Choroid plexus epithelial cell (primary cell): ENCODE results near the gene CCR8.
"Not testable (repeated sequence)": the region's sequence is repeated elsewhere in the genome, so short reads cannot be mapped to it uniquely, and the experiment has no call there.

ENCODE experiments used
- DNase-seq: peaks from one replicate; pipeline ENCODE4 v3.0.0-alpha.2; 2010; ENCODE audit warnings: low read depth
- H3K4me3 ChIP-seq: 2 replicates; pipeline ENCODE4 v1.5.1; 2011; ENCODE audit warnings: low read depth, mild to moderate bottlenecking, control low read depth, low read length, moderate library complexity
- CTCF ChIP-seq: conservative IDR thresholded peaks from 2 replicates; pipeline ENCODE4 v1.5.1; 2011; ENCODE audit warnings: low read depth, mild to moderate bottlenecking, control low read depth, inconsistent platforms, low read length, moderate library complexity

The CCR8 gene

GRCh38 chr3:39362192-39362591, 32.7 kb downstream of the CCR8 start:
- DNase-seq = no peak
- no peak for TF ChIP-seq CTCF
- no peak overlapping the region for H3K4me3 ChIP-seq

GRCh38 chr3:39362812-39363211, 33.3 kb downstream of the CCR8 start:
- no peak overlapping the region for H3K4me3 ChIP-seq
- TF ChIP-seq CTCF = no peak
- no peak for DNase-seq

GRCh38 chr3:39370450-39370849, 40.9 kb downstream of the CCR8 start:
- DNase-seq, H3K4me3 ChIP-seq: not testable (repeated sequence)

- no peak overlapping the region for H3K4me3 ChIP-seq
- DNase-seq = no peak
- TF ChIP-seq CTCF = no peak
Observed at GRCh38 chr3:39372833-39373232, 43.3 kb downstream of the CCR8 start.

- no peak for DNase-seq
- no peak for TF ChIP-seq CTCF
- H3K4me3 ChIP-seq = no peak overlapping the region
Observed at GRCh38 chr3:39376959-39377634, 47.6 kb downstream of the CCR8 start.

- H3K4me3 ChIP-seq = no peak overlapping the region
- peak; percentile 50 for DNase-seq
- TF ChIP-seq CTCF = peak; percentile 81
Observed at GRCh38 chr3:39378088-39378487, 48.6 kb downstream of the CCR8 start.

- no peak for TF ChIP-seq CTCF
- no peak for DNase-seq
Observed at GRCh38 chr3:39378957-39379777, 49.7 kb downstream of the CCR8 start.

More at GRCh38 chr3:39378957-39379777, 49.7 kb downstream of the CCR8 start:
- no peak overlapping the region for H3K4me3 ChIP-seq
